Measurements from ENCODE around the gene MN1. TPM values are rescaled to one million over a fixed set of nuclear protein-coding genes. Genes with fewer than 3 reads are reported as not detected.

Gene MN1
- total RNA-seq, 1 donor from 2014 or later: 4.5 TPM

- DNase-seq (ENCODE audit: low read depth): no peak
- Histone ChIP-seq H3K4me3 (ENCODE audit: low read depth, low read length) (no peak overlapping the region), H3K36me3 (ENCODE audit: control insufficient read depth, insufficient read depth, low read length) (no peaks in the 10 kb centered on the region), H3K27me3 (ENCODE audit: control insufficient read depth, insufficient read depth, low read length) (no peaks in the 10 kb centered on the region)
- no peak for TF ChIP-seq CTCF (IDR thresholded peaks at IDR 0.05; ENCODE audit: insufficient read depth, low read length, poor library complexity, severe bottlenecking)
These were observed 33.0 kb upstream of the MN1 start for GRCh38 chr22:27834364-27835185.

- H3K27me3 ChIP-seq (ENCODE audit: control insufficient read depth, insufficient read depth, low read length): no peaks in the 10 kb centered on the region
- DNase-seq (ENCODE audit: low read depth): no peak
- no peak for TF ChIP-seq CTCF (IDR thresholded peaks at IDR 0.05; ENCODE audit: insufficient read depth, low read length, poor library complexity, severe bottlenecking)
- no peaks in the 10 kb centered on the region for H3K36me3 ChIP-seq (ENCODE audit: control insufficient read depth, insufficient read depth, low read length)
- no peak overlapping the region for H3K4me3 ChIP-seq (ENCODE audit: low read depth, low read length)
These were observed 32.2 kb upstream of the MN1 start for GRCh38 chr22:27833803-27834202.

GRCh38 chr22:27832606-27833005 lies 31.1 kb upstream of the MN1 start:
- Histone ChIP-seq H3K36me3 (ENCODE audit: control insufficient read depth, insufficient read depth, low read length) (no peaks in the 10 kb centered on the region), H3K4me3 (ENCODE audit: low read depth, low read length) (no peak overlapping the region), H3K27me3 (ENCODE audit: control insufficient read depth, insufficient read depth, low read length) (no peaks in the 10 kb centered on the region)
- DNase-seq (ENCODE audit: low read depth): no peak
- TF ChIP-seq CTCF (IDR thresholded peaks at IDR 0.05; ENCODE audit: insufficient read depth, low read length, poor library complexity, severe bottlenecking): no peak

- TF ChIP-seq CTCF (IDR thresholded peaks at IDR 0.05; ENCODE audit: insufficient read depth, low read length, poor library complexity, severe bottlenecking): no peak
- H3K4me3 ChIP-seq (ENCODE audit: low read depth, low read length): no peak overlapping the region
- H3K36me3 ChIP-seq (ENCODE audit: control insufficient read depth, insufficient read depth, low read length): no peaks in the 10 kb centered on the region
- no peak for DNase-seq (ENCODE audit: low read depth)
- H3K27me3 ChIP-seq (ENCODE audit: control insufficient read depth, insufficient read depth, low read length): no peaks in the 10 kb centered on the region
These were observed 28.1 kb upstream of the MN1 start for GRCh38 chr22:27829620-27830019.

GRCh38 chr22:27827604-27828587 lies 26.3 kb upstream of the MN1 start:
- no peak for DNase-seq (ENCODE audit: low read depth)
- Histone ChIP-seq H3K4me3 (ENCODE audit: low read depth, low read length) (no peak overlapping the region), H3K36me3 (ENCODE audit: control insufficient read depth, insufficient read depth, low read length) (no peaks in the 10 kb centered on the region), H3K27me3 (ENCODE audit: control insufficient read depth, insufficient read depth, low read length) (no peaks in the 10 kb centered on the region)
- no peak for TF ChIP-seq CTCF (IDR thresholded peaks at IDR 0.05; ENCODE audit: insufficient read depth, low read length, poor library complexity, severe bottlenecking)
